Stimulated activated CD4-positive, alpha-beta T cell treated with anti-CD3 and anti-CD28 coated beads, Interleukin-15, amount 100 ng/mL, for 48 hours (primary cell): Measurements from ENCODE around the gene NPFFR1.
"Not testable (repeated sequence)": the region's sequence is repeated elsewhere in the genome, so short reads cannot be mapped to it uniquely, and the experiment has no call there.

Experiments used
- DNase-seq, 2 donors: peaks; one replicate each; pipeline ENCODE4 v3.0.0-alpha.2; 2020; ENCODE audit warnings: low read depth in 2 of 2

NPFFR1 gene

GRCh38 chr10:70222811-70223447, 60.9 kb downstream of the NPFFR1 start:
- DNase-seq, result not testable (repeated sequence)

GRCh38 chr10:70222340-70222794, 61.4 kb downstream of the NPFFR1 start:
- DNase-seq, result no peak

DNA sequence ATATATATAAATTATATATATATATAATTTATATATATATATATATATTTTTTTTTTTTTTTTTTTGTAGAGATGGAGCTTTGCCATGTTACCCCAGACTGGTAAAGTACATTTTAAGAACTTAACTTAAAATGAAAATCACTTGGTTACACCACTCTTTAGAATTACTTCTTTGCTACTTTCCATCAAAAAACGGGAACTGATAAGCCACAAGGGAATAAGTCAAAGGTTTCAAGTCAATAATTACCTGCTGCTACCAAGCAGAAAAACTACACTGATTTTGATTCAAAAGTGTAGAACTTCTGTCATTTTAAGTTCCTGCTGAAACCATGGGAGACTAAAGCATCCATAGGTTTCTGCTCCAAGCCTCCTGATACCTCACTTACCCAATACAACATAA, 62.8 kb downstream of the NPFFR1 start:
- DNase-seq, result no peak

GRCh38 chr10:70212879-70213278, 70.9 kb downstream of the NPFFR1 start:
- no peak for DNase-seq

DNA sequence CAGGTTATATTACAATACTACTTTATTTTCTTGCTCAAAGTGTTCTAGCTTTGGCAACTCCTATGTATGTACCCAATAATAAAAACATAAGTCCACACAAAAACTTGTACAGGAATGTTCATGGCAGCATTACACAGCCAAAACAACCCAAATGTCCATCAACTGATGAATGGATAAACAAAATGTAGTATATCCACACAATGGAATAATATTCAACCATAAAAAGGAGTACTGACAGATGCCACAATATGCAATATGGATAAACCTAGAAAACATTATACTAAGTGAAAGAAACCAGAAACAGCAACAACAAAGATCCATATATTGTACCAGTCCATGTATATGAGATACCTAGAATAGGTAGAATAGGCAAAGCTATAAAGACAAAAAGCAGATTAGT, 71.5 kb downstream of the NPFFR1 start:
- no peak for DNase-seq

GRCh38 chr10:70206762-70207161, 77.0 kb downstream of the NPFFR1 start:
- DNase-seq, result no peak

GRCh38 chr10:70201105-70201504, 82.7 kb downstream of the NPFFR1 start:
- no peak for DNase-seq

- DNase-seq, result no peak
These were observed 84.9 kb downstream of the NPFFR1 start for GRCh38 chr10:70198696-70199466.
